ENCODE data around the gene WFS1. TPM values are rescaled to one million over a fixed set of nuclear protein-coding genes. Genes with fewer than 3 reads are reported as not detected.

WFS1 gene
- total and polyA plus RNA-seq, 2 of the 13 experiments (the other 11 are each of a cell fraction or from before 2014, with no cell fraction given): 39.1 to 42.2 TPM

- 27% methylated on average over 16 of the region's 16 CpGs for WGBS (ENCODE audit: low lambda C conversion rate)
- Histone ChIP-seq H3K4me2 (ENCODE audit: low read depth, low read length) (no peak overlapping the region), H2AFZ (ENCODE audit: low read length) (no peak overlapping the region), H4K20me1 (ENCODE audit: insufficient read depth, low read length) (no peaks in the 10 kb centered on the region), H3K4me1 (ENCODE audit: insufficient read depth, low read length) (no peaks in the 10 kb centered on the region), H3K9ac (ENCODE audit: insufficient read depth, low read depth, low read length) (no peak overlapping the region), H3K27ac (ENCODE audit: extremely low read length, insufficient read depth, low read length) (no peak overlapping the region), H3K79me2 (ENCODE audit: insufficient read depth, low read length) (no peaks in the 10 kb centered on the region), H3K36me3 (replicated peaks in 1 of 2; ENCODE audit: control insufficient read depth in 1 of 2, insufficient read depth in 2 of 2, low read length in 2 of 2) (no peaks in the 10 kb centered on the region), H3K4me3 (replicated peaks in 1 of 3; ENCODE audit: insufficient read depth in 1 of 3, low read depth in 2 of 3, low read length in 3 of 3) (no peak overlapping the region), H3K27me3 (ENCODE audit: control insufficient read depth in 1 of 2, insufficient read depth in 2 of 2, low read length in 2 of 2) (peaks cover 6 to 35% of the 10 kb centered on the region in 2 experiments; a peak in 2 of 5 replicates), H3K9me3 (ENCODE audit: low read length) (no peaks in the 10 kb centered on the region)
- FAIRE-seq: no peak
- in situ Hi-C loops (cut with HindIII; ENCODE audit: extremely low pct_ligation_motif_present, low pct_unique_long_range_greater_than_20kb): loop anchor here (25.0 kb wide), 1 partner anchor 321 kb away; no protein-coding TSS in a partner anchor
- no peak for DNase-seq (ENCODE audit: low spot score)
- ChIA-PET POLR2A (no interaction called here), CTCF (ENCODE audit: low intra/inter-chr PET ratio, low total read pairs) (no interaction called here)
- intact Hi-C loops (cut with micrococcal nuclease; ENCODE audit: unreplicated experiment): no loop called here
- no peak for ATAC-seq
- no TSS peak for BruUV-seq (replicated peaks)
- no peak for TF ChIP-seq DMTF1 (CRISPR knock-in tag; IDR thresholded peaks at IDR 0.05)
- no peak for TF ChIP-seq IKZF4 (CRISPR knock-in tag; IDR thresholded peaks at IDR 0.05; ENCODE audit: borderline replicate concordance, low read depth, not compliant biosample characterization)
- TF ChIP-seq AGO2 (optimal IDR thresholded peaks at IDR 0.05; ENCODE audit: low read depth, low read length): no peak
- no peak for TF ChIP-seq SIN3B (IDR thresholded peaks at IDR 0.05; ENCODE audit: low read length)
- TF ChIP-seq FOXA3 (CRISPR knock-in tag; IDR thresholded peaks at IDR 0.05): no peak
- TF ChIP-seq RORA (CRISPR knock-in tag; IDR thresholded peaks at IDR 0.05): no peak
- no peak for TF ChIP-seq NCOA5 (CRISPR knock-in tag; IDR thresholded peaks at IDR 0.05)
- no peak for TF ChIP-seq KDM6A (CRISPR knock-in tag; IDR thresholded peaks at IDR 0.05; ENCODE audit: low read depth)
- TF ChIP-seq ZFY (CRISPR knock-in tag; IDR thresholded peaks at IDR 0.05): no peak
- no peak for TF ChIP-seq TCF7L2 (IDR thresholded peaks at IDR 0.05; ENCODE audit: low read depth, low read length)
- TF ChIP-seq SALL1 (CRISPR knock-in tag; IDR thresholded peaks at IDR 0.05): no peak
Measured at GRCh38 chr4:6241062-6241845, 28.4 kb upstream of the WFS1 start.
